HTERT RPE-1 (cell line): ENCODE data around the gene CCDC34.

ENCODE experiments used
- in situ Hi-C: fragments of 300-500 bp; cut with MboI; formaldehyde crosslinking; loops from 4 replicates; pipeline ENCODE4 v1.14.3; 2020; ENCODE audit warnings: low sequenced_read_pairs

The CCDC34 gene

GRCh38 chr11:27392278-27393114, 29.5 kb upstream of the CCDC34 start:
- in situ Hi-C loops, result no loop called here

DNA sequence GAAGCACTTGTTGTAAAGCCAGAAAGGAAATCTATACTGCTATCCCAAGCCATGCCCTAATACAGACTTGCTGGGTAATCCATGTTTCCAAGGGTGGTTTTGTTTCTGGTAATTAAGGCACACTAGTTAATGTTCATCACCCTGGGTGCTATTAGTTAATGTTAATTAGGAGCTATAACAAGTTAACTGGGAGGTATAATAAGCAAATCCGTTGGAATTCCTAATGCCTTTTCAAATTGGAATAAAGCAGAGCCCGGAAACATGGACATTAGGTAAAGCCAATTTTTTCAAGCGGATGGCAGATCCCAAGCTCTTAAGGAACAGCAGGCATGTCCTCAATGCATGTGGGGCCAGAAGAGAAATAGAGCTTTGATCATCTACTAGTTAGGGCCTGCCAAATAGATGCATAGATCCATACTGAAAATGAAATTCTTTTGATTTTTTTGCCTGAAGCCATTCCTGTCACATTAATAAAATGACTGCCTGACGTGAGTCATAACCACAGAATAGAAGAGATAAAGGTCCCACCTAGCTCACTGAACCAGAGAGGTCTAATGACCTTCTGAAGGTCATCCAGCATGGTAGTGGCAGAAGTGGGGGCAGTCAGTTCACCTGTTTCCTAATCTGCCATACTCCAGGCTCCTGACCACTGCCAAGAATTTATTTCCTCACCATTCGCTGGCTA, 28.5 kb upstream of the CCDC34 start:
- in situ Hi-C loops, result no loop called here

GRCh38 chr11:27390318-27391295, 27.6 kb upstream of the CCDC34 start:
- in situ Hi-C loops, result no loop called here

DNA sequence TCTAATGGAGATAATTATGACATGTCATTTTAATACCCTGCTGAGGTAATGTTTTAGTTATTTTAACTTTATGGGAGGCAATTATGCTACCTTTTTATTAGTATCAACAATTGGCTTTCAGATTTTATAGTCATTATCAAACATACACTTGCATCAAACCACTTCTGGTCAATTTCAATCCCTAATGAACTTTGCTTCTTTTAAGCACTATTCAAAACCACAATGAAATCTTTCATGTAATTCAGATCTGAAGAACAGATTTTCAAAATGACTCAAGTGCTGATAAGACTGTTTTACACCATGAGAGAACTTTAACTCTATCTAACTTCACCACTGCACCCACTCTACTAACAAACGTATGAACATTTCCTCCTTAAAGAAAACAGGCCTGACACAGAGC, 25.9 kb upstream of the CCDC34 start:
- in situ Hi-C loops, result no loop called here

- in situ Hi-C loops, result no loop called here
Observed at GRCh38 chr11:27388001-27388400, 25.0 kb upstream of the CCDC34 start.

DNA sequence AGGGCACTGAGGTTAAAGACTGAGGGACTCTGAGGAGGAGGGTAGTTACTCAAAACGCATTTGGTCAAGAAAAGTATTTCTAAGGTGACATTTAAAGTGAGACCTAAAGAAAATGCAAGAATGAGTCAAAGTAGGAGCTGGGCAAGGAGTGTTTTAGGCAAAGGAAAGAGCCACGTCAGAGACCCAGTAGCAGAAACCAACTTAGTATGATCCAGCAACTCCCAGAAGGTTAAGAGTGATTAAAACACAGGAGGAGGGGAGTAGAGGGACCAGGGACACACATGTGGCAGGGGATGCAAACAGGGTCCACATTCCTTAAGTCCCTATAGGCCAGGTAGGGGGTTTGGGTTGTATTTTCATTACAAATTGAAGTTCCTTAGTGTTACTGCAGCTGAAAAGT, 24.3 kb upstream of the CCDC34 start:
- in situ Hi-C loops, result no loop called here

DNA sequence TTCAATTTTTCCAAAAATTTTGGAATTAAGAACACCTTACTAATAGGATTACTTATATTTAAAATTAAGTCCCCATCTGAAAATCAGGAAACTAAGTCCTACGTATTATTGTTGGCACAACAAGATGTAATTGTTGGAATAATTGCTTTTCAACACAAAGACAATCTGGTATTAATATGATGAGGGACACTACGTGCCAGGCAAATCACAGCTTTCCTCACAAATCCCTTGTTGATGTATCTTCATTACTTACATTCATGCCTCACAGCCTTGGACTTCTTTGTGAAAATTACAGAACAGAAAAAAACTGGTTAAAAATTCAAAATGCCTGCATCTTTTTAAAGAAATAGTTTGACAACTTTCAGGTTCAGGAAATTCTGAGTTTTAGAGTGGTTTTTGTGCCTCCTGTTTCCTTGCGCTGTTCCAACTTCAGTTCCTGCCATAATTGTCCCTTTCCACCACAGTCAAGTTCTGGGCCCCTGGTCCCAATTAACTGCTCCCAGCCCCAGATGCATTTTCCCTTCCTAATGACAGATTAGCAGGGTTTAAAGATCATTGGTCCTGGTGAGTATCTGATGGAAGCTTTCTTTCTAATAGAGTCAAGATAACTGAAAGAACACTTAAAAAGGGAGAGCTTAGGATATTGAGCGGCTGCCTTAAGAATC, 23.3 kb upstream of the CCDC34 start:
- in situ Hi-C loops, result no loop called here

GRCh38 chr11:27385245-27385644, 22.2 kb upstream of the CCDC34 start:
- in situ Hi-C loops, result no loop called here

GRCh38 chr11:27384227-27384626, 21.2 kb upstream of the CCDC34 start:
- in situ Hi-C loops, result no loop called here

DNA sequence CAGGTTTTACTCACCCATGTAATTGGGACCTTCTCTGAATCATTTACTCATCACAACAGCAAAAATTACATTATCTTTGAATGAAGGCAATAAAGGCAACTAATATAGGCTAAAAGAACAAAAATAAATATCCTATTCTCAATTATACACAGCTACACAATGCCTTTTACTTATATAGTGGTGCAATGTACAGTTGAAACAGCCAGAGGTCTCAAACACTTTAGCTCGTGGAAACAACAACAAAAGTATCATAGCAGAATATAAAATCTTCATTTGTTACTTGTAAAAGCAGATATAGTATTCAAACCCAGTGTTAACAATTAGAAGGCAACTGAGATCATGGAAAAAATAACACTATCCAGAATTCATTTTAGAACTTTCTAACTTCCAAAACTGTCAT, 20.6 kb upstream of the CCDC34 start:
- in situ Hi-C loops, result no loop called here

DNA sequence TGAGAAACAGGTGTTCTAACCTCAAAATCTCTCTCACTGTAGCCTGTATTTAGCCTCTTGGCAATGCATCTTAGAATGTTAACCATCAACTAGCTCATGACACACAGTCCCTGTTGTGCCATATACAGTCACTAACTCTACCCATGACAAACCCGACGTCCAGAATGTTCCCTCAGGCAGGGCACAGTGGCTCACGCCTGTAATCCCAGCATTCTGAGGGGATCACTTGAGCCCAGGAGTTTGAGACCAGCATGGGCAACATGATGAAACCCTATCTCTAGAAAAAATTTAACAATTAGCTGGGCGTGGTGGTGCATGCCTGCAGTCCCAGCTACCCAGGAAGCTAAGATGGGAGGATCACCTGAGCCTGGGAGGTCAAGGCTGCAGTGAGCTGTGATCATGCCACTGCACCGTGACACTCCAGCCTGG, 18.2 kb upstream of the CCDC34 start:
- in situ Hi-C loops, result no loop called here

GRCh38 chr11:27380771-27381170, 17.8 kb upstream of the CCDC34 start:
- in situ Hi-C loops, result no loop called here

GRCh38 chr11:27379449-27379848, 16.4 kb upstream of the CCDC34 start:
- in situ Hi-C loops, result no loop called here

DNA sequence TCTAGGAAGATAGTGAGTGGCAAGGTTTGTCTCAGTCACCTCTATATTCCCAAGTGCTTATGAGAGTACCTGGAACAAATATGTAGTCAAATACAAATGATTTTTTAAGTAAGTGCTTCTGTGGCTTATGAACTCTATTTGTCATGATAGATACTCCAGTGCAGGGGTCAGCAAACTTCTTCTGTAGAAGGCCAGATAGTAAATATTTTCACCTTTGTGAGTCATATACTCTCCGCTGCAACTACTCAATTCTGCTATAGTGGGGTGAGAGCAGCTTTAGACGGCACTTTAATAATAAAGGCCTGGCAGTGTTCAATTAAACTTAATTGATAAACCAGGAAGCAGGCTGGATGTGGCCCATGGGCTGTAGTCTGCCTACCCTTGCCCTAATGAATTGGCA, 12.4 kb upstream of the CCDC34 start:
- in situ Hi-C loops, result no loop called here

DNA sequence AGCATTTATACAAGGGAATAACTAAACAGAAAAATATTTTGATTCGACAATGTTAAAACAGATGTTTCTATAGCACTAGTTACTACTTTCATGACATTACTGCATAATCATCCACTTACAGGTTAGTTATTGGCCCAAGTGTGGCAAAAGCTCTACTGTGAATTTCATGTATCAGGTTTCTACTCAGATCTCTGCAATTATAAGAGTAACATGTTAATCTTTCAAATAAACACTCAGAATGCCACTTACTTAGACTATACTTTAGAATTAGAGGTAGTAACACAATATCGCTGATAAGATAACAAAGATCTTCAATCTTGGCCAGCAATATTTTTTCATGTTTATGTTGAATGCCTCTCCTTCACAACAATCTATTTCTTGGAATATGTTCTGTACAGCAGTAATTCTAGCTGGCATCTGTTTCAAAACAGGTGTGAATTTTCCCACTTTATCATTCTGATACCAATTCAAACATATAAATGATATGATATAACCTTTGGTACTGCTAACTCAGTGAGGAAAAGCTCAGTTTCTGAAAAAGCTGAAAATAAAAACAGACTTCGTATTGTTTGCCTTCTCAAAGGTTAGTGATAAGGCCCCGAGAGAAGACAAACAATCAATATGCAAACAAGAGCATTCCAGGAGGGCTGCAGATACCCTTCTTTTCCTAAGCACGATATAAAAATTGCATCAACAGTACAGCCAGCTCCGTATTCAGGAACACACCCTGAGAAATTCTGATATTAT, 11.0 kb upstream of the CCDC34 start:
- in situ Hi-C loops, result no loop called here

DNA sequence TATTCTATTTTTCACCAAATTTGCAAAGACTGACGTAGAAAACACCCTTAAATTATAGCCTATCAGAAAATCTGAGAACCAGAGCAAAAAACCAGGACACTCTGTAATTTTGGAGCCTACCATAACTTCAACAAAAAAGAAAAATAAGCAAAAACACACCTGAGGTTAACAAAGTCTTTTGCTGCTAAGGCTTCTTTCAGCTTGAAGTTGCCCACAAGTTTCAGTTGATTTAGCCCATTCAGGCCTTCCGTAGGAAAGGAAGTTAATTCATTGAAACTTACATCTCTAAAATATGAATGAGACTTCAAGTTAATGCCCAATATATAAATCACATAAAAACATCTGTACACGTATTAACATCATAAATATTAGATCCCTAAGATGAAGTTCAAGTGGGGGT, 10.4 kb upstream of the CCDC34 start:
- in situ Hi-C loops, result no loop called here

DNA sequence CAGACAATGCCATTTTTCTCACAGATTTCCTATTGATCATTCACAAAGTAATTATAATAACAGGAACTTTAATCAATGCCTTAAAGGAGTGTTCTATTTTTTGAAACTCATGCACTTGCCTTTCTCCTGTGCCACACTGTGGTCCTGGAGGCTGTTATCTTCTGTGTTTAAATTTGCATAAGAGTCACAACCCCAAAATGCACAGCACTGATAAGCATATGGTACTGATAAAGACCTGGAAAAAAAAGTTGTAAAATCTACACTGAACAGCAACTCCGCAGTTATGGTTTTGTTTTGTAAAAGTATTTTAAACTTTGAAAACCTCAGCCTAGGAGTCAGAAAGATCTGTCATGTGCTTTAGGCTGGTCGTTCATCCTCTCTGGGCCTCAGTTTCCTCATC, 9.1 kb upstream of the CCDC34 start:
- in situ Hi-C loops, result no loop called here

DNA sequence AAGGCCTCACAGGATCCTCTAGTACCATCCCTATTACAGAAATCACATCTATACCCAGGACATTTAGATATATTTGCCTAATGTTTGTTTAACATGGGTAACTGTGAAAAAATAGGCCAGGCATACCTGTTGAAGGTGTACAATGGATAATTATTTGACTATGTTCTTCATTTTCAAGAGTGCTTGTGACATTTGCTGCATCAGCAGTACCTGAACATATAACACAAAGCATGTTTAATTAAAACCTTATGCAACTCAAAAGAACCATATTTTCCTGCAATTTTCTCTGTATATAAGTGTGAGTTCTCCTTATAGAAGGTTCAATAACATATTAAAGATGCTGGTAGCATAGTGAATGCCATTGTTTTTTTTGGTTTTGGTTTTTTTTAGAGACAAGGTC, 8.5 kb upstream of the CCDC34 start:
- in situ Hi-C loops, result no loop called here

DNA sequence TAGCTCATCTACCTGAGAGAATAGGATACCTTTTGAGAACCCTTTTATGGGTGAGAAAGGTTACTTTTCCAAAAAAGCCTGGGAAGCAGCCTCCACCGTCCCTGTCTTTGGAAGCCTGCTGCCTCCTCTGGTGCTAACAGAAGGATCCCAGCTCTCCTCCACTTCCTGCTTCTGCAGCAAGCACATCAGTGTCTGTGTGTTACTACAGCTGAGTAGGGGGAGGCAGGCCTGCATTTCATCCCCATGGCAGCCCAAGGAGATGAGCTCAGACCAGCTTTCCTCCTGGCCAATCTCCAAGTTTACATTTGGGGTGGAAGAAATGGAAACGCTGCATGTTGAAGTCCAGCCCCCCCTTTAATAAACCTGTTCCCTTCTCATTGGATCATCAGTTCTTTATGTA, 7.4 kb upstream of the CCDC34 start:
- in situ Hi-C loops, result no loop called here

- in situ Hi-C loops, result no loop called here
Observed at GRCh38 chr11:27367881-27368280, 4.9 kb upstream of the CCDC34 start.
